HG02970 (cell line): ENCODE data around the gene PKD2L2.
"Not testable (repeated sequence)": the region's sequence is repeated elsewhere in the genome, so short reads cannot be mapped to it uniquely, and the experiment has no call there.

Experiments
- ATAC-seq: cut with Tn5 transposase; IDR thresholded peaks from one replicate; pipeline ENCODE4 v1.9.1; 2021; ENCODE audit warnings: mild to moderate bottlenecking, moderate library complexity, moderate number of reproducible peaks; ENCODE audit not compliant: unreplicated experiment, low FRiP score

Gene PKD2L2

GRCh38 chr5:137887831-137888230, 1.4 kb upstream of the PKD2L2 start:
- ATAC-seq, result no peak

DNA sequence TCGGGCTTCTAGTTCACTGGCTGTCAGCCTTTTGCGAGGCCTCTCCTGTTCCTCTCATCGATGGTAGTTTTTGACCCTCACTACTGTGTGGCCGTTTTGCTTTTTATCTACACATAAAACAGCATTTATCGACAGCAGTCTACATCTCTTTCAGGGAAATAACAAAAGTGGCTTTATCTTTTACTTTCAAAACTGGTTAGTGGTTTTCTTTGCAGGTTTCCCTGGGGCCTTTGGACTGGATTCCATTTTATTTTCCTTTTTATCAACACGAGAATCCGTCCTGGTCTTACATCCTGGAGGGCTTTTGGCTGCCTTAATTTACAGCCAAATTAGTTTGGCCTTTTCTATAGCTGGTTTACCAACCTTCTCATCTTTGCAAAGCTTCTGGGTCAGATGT, 793 bp upstream of the PKD2L2 start:
- ATAC-seq, result no peak

GRCh38 chr5:137890845-137891244, 1.6 kb downstream of the PKD2L2 start:
- no peak for ATAC-seq

GRCh38 chr5:137891849-137892248, 2.6 kb downstream of the PKD2L2 start:
- no peak for ATAC-seq

DNA sequence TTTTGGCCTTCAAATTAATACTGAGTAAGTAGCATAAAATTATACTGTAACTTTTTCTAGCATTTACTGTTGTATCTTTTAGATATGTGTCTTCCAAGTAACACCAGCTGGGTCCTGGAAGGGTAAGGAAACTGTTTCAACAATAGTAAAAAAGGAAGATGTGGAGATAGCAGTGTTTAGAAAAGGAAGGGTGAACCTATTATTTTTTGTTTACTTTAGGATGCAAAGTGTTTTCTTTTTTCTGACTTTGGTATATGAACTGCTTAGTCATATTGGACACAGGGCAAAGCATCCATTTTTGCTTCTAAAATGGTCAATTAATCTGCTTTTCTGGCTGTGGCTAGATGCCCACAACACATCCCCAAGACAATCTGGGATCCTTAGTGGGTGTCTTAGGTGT, 5.3 kb downstream of the PKD2L2 start:
- no peak for ATAC-seq

- no peak for ATAC-seq
Measured at GRCh38 chr5:137896560-137896959, 7.3 kb downstream of the PKD2L2 start.

- ATAC-seq, result no peak
Measured at GRCh38 chr5:137899493-137899892, 10.2 kb downstream of the PKD2L2 start.

GRCh38 chr5:137901011-137901817, 12.0 kb downstream of the PKD2L2 start:
- no peak for ATAC-seq

DNA sequence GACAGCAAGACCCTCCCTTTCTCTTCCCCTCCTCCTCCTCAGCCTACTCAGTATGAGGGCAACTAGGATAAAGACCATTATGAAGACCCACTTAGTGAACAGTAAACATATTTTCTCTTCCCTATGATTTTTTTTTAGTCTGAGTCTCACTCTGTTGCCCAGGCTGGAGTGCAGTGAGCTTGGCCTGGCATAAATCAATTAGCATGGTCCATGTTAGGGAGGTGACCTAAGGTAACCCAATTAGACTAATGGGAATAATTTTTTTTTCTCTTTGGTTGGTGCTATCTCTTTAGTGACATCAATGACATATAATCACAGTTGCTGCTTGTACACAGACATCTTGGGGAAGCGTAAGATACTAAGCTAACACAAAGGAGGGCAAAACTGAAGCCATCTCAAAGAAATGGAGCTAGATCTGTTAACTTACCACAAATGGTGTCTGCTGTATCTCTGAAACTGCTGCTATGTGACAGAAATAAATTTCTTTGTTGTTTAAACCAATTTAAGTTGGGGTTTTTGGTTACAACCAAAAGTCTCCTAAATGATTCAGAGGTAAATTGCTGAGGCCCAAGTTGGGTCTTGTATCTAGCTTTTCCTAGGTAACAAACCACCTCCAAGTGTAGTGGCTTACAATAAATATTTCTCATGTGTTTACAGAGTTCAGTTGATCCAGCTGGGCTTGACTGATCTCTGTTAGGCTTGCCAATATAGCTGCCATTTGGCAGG, 13.3 kb downstream of the PKD2L2 start:
- no peak for ATAC-seq

DNA sequence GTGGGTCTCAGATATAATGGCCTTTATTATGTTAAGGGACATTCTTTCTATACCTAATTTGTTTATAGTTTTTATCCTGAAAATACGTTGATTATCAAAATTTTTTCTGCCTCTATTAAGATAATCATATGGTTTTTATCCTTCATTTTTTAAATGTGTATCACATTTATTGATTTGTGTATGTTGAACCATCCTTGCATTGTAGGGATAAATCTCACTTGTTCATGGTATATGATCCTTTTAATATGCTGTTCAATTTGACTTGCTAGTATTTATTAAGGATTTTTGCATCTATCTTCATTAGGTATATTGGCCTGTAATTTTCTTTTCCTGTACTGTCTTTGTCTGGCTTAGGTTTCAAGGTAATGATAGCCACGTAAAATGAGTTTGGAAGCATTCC, 25.5 kb downstream of the PKD2L2 start:
- ATAC-seq, result no peak

GRCh38 chr5:137916923-137917322, 27.7 kb downstream of the PKD2L2 start:
- no peak for ATAC-seq

GRCh38 chr5:137921931-137922330, 32.7 kb downstream of the PKD2L2 start:
- ATAC-seq, result no peak

DNA sequence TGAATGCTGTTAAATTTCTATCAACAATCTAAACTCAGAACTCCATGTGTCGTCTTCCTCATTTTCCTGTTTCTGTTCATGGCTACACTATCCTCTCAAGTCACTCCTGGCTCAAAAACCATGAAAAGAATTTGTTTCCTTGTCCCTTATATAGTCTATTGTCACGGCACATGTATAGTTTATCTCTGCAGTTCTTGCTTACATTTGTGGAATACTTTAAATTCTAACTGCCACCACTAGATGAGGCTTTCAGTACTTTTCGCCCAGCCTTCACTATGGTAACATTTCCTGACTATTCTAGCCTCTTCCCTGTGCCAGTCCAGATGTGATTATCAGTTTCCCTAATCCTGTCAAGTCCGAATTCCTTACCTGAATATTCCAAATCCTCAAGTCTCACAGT, 34.6 kb downstream of the PKD2L2 start:
- no peak for ATAC-seq

GRCh38 chr5:137932800-137933199, 43.5 kb downstream of the PKD2L2 start:
- ATAC-seq, result no peak

GRCh38 chr5:137933491-137933911, 44.2 kb downstream of the PKD2L2 start:
- ATAC-seq, result no peak

DNA sequence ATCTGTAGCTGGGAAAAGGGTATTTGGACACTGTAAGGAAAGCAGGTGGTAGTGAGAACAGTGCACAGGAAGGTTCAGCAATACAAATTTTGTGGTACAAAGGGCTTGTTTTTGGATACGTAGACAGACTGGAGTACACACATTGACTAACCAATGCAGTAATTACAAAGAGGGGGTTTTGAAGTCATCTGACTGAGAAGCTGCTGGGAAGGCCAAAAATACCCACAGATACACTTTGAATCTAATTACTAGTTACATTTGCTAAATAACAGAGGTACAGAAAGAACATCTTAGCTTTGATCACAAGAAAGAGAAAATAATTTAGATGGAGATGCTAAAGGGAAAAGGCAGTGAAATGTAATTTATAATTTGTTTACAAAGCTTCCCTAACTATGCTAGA, 45.9 kb downstream of the PKD2L2 start:
- ATAC-seq, result no peak

- ATAC-seq, result no peak
Measured at GRCh38 chr5:137935694-137936093, 46.4 kb downstream of the PKD2L2 start.

- ATAC-seq, result no peak
Measured at GRCh38 chr5:137937994-137938750, 48.9 kb downstream of the PKD2L2 start.

- no peak for ATAC-seq
Measured at GRCh38 chr5:137938751-137939143, 49.5 kb downstream of the PKD2L2 start.

GRCh38 chr5:137939331-137939730, 50.1 kb downstream of the PKD2L2 start:
- ATAC-seq, result no peak

DNA sequence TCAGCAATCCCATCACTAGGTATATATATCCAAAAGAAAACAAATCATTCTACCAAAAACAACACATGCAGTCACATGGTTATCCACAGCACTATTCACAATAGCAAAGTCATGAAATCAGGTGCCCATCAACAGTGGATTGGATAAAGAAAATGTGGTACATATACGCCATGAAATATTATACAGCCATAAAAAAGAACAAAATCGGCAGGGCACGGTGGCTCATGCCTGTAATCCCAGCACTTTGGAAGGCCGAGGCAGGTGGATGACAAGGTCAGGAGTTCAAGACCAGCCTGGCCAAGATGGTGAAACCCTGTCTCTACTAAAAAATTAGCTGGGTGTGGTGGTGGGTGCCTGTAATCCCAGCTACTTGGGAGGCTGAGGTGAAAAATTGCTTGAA, 55.0 kb downstream of the PKD2L2 start:
- ATAC-seq, result not testable (repeated sequence)
